Liver (tissue), 3 donors: ENCODE measurements around the gene HTR1E.
"Not testable (repeated sequence)": the region's sequence is repeated elsewhere in the genome, so short reads cannot be mapped to it uniquely, and the experiment has no call there.

Experiments
- CTCF ChIP-seq: fragments of 150-350 bp; IDR thresholded peaks from 2 replicates; pipeline ENCODE4 v1.5.1; 2017; ENCODE audit warnings: improper control_type of control experiment, low read depth, low read length; ENCODE audit not compliant: missing input control
- SP1 ChIP-seq: IDR thresholded peaks from 2 replicates; pipeline ENCODE4 v1.6.1; 2018; ENCODE audit warnings: antibody characterized with exemption, mild to moderate bottlenecking
- donor health status: healthy.
- donor health status: healthy.

- TF ChIP-seq CTCF, SP1: not testable (repeated sequence)
These were observed 10.2 kb upstream of the HTR1E start for GRCh38 chr6:86927138-86927537.
